ENCODE measurements around the gene RILPL2. TPM values are rescaled to one million over a fixed set of nuclear protein-coding genes. Genes with fewer than 3 reads are reported as not detected.
"Not testable (repeated sequence)": the region's sequence is repeated elsewhere in the genome, so short reads cannot be mapped to it uniquely, and the experiment has no call there.

RILPL2 gene
- total and polyA plus RNA-seq, 2 experiments from 2014 or later, result 2.5 to 3.7 TPM

GRCh38 chr12:123433615-123434014, 2.9 kb downstream of the RILPL2 start:
- H2AFZ ChIP-seq, result no peak overlapping the region
- H3K27me3 ChIP-seq, result no peaks in the 10 kb centered on the region
- DNase-seq (ENCODE audit: low spot score), result no peak
- peaks cover 7% of the 10 kb centered on the region for H3K79me2 ChIP-seq
- no peaks in the 10 kb centered on the region for H4K20me1 ChIP-seq (ENCODE audit: insufficient read depth, poor library complexity, severe bottlenecking)
- WGBS (ENCODE audit: low lambda C conversion rate, missing lambda C conversion rate), result 98% methylated on average over 6 of the region's 6 CpGs
- no peak for TF ChIP-seq CTCF (IDR thresholded peaks at IDR 0.05; ENCODE audit: poor library complexity)
- TF ChIP-seq EZH2 (IDR thresholded peaks at IDR 0.05; ENCODE audit: borderline replicate concordance), result no peak
- no peak for TF ChIP-seq EZH2phosphoT487 (IDR thresholded peaks at IDR 0.05; ENCODE audit: low read depth, severe bottlenecking, unreplicated experiment)
- no peaks in the 10 kb centered on the region for H3K9me2 ChIP-seq (replicated peaks; ENCODE audit: insufficient read depth)
- no peak overlapping the region for H3K4me2 ChIP-seq
- H3K27ac ChIP-seq, result no peak overlapping the region
- H3K4me1 ChIP-seq (ENCODE audit: insufficient read depth), result no peaks in the 10 kb centered on the region
- H3K4me3 ChIP-seq, result no peak overlapping the region
- H3K9me3 ChIP-seq (ENCODE audit: low read depth), result no peaks in the 10 kb centered on the region
- no peaks in the 10 kb centered on the region for H3K36me3 ChIP-seq (replicated peaks; ENCODE audit: insufficient read depth, low read depth)

- not testable (repeated sequence) for H3K4me1 ChIP-seq (ENCODE audit: insufficient read depth); H3K79me2 ChIP-seq; H3K4me3 ChIP-seq; DNase-seq (ENCODE audit: low spot score); H3K27me3 ChIP-seq; H3K27ac ChIP-seq; H2AFZ ChIP-seq; H3K36me3 ChIP-seq (replicated peaks; ENCODE audit: insufficient read depth, low read depth); H3K4me2 ChIP-seq; H3K9me2 ChIP-seq (replicated peaks; ENCODE audit: insufficient read depth); H3K9me3 ChIP-seq (ENCODE audit: low read depth); H4K20me1 ChIP-seq (ENCODE audit: insufficient read depth, poor library complexity, severe bottlenecking)
- WGBS (ENCODE audit: low lambda C conversion rate, missing lambda C conversion rate), result 90% methylated on average over 15 of the region's 15 CpGs
These were observed 4.3 kb downstream of the RILPL2 start for GRCh38 chr12:123431951-123432817.

- H3K4me2 ChIP-seq; H2AFZ ChIP-seq; DNase-seq (ENCODE audit: low spot score); H3K4me1 ChIP-seq (ENCODE audit: insufficient read depth); H3K79me2 ChIP-seq; H3K4me3 ChIP-seq; H4K20me1 ChIP-seq (ENCODE audit: insufficient read depth, poor library complexity, severe bottlenecking); H3K27me3 ChIP-seq; H3K36me3 ChIP-seq (replicated peaks; ENCODE audit: insufficient read depth, low read depth); H3K9me3 ChIP-seq (ENCODE audit: low read depth); H3K27ac ChIP-seq; H3K9me2 ChIP-seq (replicated peaks; ENCODE audit: insufficient read depth): not testable (repeated sequence)
- WGBS (ENCODE audit: low lambda C conversion rate, missing lambda C conversion rate), result 98% methylated on average over 8 of the region's 8 CpGs
These were observed 7.4 kb downstream of the RILPL2 start for GRCh38 chr12:123429101-123429500.

GRCh38 chr12:123428591-123428990, 7.9 kb downstream of the RILPL2 start:
- Histone ChIP-seq H3K4me1 (ENCODE audit: insufficient read depth) (no peaks in the 10 kb centered on the region), H3K27ac (no peak overlapping the region)
- 84% methylated on average over 6 of the region's 6 CpGs for WGBS (ENCODE audit: low lambda C conversion rate, missing lambda C conversion rate)

More at GRCh38 chr12:123428591-123428990, 7.9 kb downstream of the RILPL2 start:
- H3K79me2 ChIP-seq, result no peaks in the 10 kb centered on the region
- no peaks in the 10 kb centered on the region for H3K36me3 ChIP-seq (replicated peaks; ENCODE audit: insufficient read depth, low read depth)
- H3K9me3 ChIP-seq (ENCODE audit: low read depth), result peaks cover 4% of the 10 kb centered on the region
- no peaks in the 10 kb centered on the region for H4K20me1 ChIP-seq (ENCODE audit: insufficient read depth, poor library complexity, severe bottlenecking)
- DNase-seq (ENCODE audit: low spot score), result no peak
- H3K4me2 ChIP-seq, result no peak overlapping the region
- H3K9me2 ChIP-seq (replicated peaks; ENCODE audit: insufficient read depth), result no peaks in the 10 kb centered on the region
- no peak overlapping the region for H2AFZ ChIP-seq
- no peaks in the 10 kb centered on the region for H3K27me3 ChIP-seq
- H3K4me3 ChIP-seq, result no peak overlapping the region
- TF ChIP-seq CTCF (IDR thresholded peaks at IDR 0.05; ENCODE audit: poor library complexity) (no peak), EZH2 (IDR thresholded peaks at IDR 0.05; ENCODE audit: borderline replicate concordance) (no peak), EZH2phosphoT487 (IDR thresholded peaks at IDR 0.05; ENCODE audit: low read depth, severe bottlenecking, unreplicated experiment) (no peak)
